A549 (cell line): ENCODE data around the gene PHF2. TPM values are rescaled to one million over a fixed set of nuclear protein-coding genes. Genes with fewer than 3 reads are reported as not detected.
A peak's percentile ranks its signal among the peaks of the same experiment; 100 is the strongest.

Experiments used
- ATAC-seq, 2 experiments: fragments of 200-7000 bp in 1 of 2; fragments of >200 bp in 1 of 2; cut with Nextera tagmentation in 1 of 2; cut with Tn5 transposase in 1 of 2; 3 replicates each; pipeline versions ENCODE4 v1.8.0 to v1.9.1; 2018 to 2020; ENCODE audit warnings: mild to moderate bottlenecking in 1 of 2, moderate library complexity in 1 of 2
- CTCF ChIA-PET: fragments of 300-600 bp; sonication (Branson Sonifier 250); formaldehyde crosslinking; extraction: SDS; loops from one replicate; lab custom pipeline; 2021; ENCODE audit warnings: antibody characterized with exemption, inconsistent platforms; lab: Yijun Ruan, JAX
- POLR2A ChIA-PET: fragments of 350-600 bp; formaldehyde crosslinking; extraction: SDS; loops from one replicate; lab custom pipeline; 2021; ENCODE audit warnings: antibody characterized with exemption, inconsistent platforms; lab: Yijun Ruan, JAX
- DNase-seq, 2 experiments: peaks; one replicate each; pipeline versions ENCODE4 v3.0.0 to v3.0.0-alpha.2; 2011 to 2016; ENCODE audit warnings: low read depth in 1 of 2, low spot score in 1 of 2
- FAIRE-seq: peaks from 2 replicates; lab custom pipeline; 2011; peaks lifted over from hg19 to GRCh38; lab: Jason Lieb, UNC
- H3K27ac ChIP-seq, 2 experiments: fragments of >200 bp; sonication (Bioruptor Twin); formaldehyde crosslinking; 3 replicates each; pipeline ENCODE4 v1.5.1; 2016 to 2017
- H3K4me1 ChIP-seq: fragments of >200 bp; sonication (Bioruptor Twin); formaldehyde crosslinking; 3 replicates; pipeline ENCODE4 v1.6.1; 2016
- H3K4me2 ChIP-seq: fragments of >200 bp; sonication (Bioruptor Twin); formaldehyde crosslinking; 3 replicates; pipeline ENCODE4 v1.6.1; 2016
- H3K4me3 ChIP-seq: fragments of >200 bp; sonication (Bioruptor Twin); formaldehyde crosslinking; 3 replicates; pipeline ENCODE4 v1.5.1; 2016
- H3K9me3 ChIP-seq: fragments of >200 bp; sonication (Bioruptor Twin); formaldehyde crosslinking; 3 replicates; pipeline ENCODE4 v1.6.1; 2016
- BCL3 ChIP-seq: fragments of >200 bp; sonication (Bioruptor Twin); formaldehyde crosslinking; IDR thresholded peaks from 3 replicates; pipeline ENCODE4 v1.6.1; 2016
- CBX8 ChIP-seq: fragments of 200-600 bp; sonication (generic); IDR thresholded peaks from 2 replicates; pipeline ENCODE4 v1.6.1; 2016
- CEBPB ChIP-seq, 2 experiments: fragments of >200 bp in 1 of 2; sonication (Bioruptor Twin) in 1 of 2; formaldehyde crosslinking in 1 of 2; IDR thresholded peaks; 2 replicates each; pipeline ENCODE4 v1.6.1; 2012 to 2016
- CHD2 ChIP-seq: fragments of 150-350 bp; IDR thresholded peaks from 2 replicates; pipeline ENCODE4 v1.6.1; 2014; ENCODE audit warnings: low read length; ENCODE audit not compliant: partially characterized antibody
- GATA3 ChIP-seq: IDR thresholded peaks from 2 replicates; pipeline ENCODE4 v1.6.1; 2012; ENCODE audit warnings: borderline replicate concordance
- JUNB ChIP-seq: fragments of >200 bp; sonication (Bioruptor Twin); formaldehyde crosslinking; IDR thresholded peaks from 2 replicates; pipeline ENCODE4 v1.6.1; 2016
- MAFK ChIP-seq: fragments of 450-650 bp; IDR thresholded peaks from 2 replicates; pipeline ENCODE4 v1.6.1; 2014; ENCODE audit not compliant: partially characterized antibody
- NR3C1 ChIP-seq: fragments of >200 bp; sonication (Bioruptor Twin); formaldehyde crosslinking; IDR thresholded peaks from 3 replicates; pipeline ENCODE4 v1.6.1; 2017
- PHF8 ChIP-seq: fragments of 200-600 bp; sonication (generic); IDR thresholded peaks from 2 replicates; pipeline ENCODE4 v1.6.1; 2016; ENCODE audit warnings: low read depth, mild to moderate bottlenecking, antibody characterized with exemption, moderate library complexity, borderline replicate concordance
- RAD21 ChIP-seq, 2 experiments: fragments of >200 bp in 1 of 2; sonication (Bioruptor Twin) in 1 of 2; formaldehyde crosslinking in 1 of 2; IDR thresholded peaks in 1 of 2; conservative IDR thresholded peaks in 1 of 2; 2 replicates in 1 of 2; 3 replicates in 1 of 2; pipeline ENCODE4 v1.6.1; 2012 to 2018; ENCODE audit warnings: inconsistent platforms in 1 of 2
- RARB ChIP-seq: fragments of 250-450 bp; sonication (Bioruptor Pico); IDR thresholded peaks from 2 replicates; pipeline ENCODE4 v1.8.0; 2021; ENCODE audit warnings: mild to moderate bottlenecking, moderate library complexity
- RCOR1 ChIP-seq: fragments of 150-350 bp; IDR thresholded peaks from 2 replicates; pipeline ENCODE4 v1.6.1; 2014; ENCODE audit warnings: antibody characterized with exemption, low read length, low read depth
- RFX5 ChIP-seq: fragments of 450-650 bp; IDR thresholded peaks from 2 replicates; pipeline ENCODE4 v1.7.1; 2014; ENCODE audit warnings: antibody characterized with exemption, mild to moderate bottlenecking, moderate library complexity
- RNF2 ChIP-seq: fragments of 200-600 bp; sonication (generic); IDR thresholded peaks from 2 replicates; pipeline ENCODE4 v1.6.1; 2016; ENCODE audit warnings: low read depth, mild to moderate bottlenecking, antibody characterized with exemption, moderate library complexity, borderline replicate concordance
- WGBS: methylation state at CpG from one replicate; pipeline ENCODE4 v1.1.6; 2017; ENCODE audit errors: missing lambda C conversion rate; 5-methylcytosine and 5-hydroxymethylcytosine counted together
- polyA plus RNA-seq, 4 experiments: library from polyadenylated mRNA; depleted of rRNA in 3 of 4; stranded (reverse); fragments of >200 nt; fragmentation: RNase III in 1 of 4; extraction: RNeasy Plus Mini Kit Qiagen cat#74134 plus additional on column Dnase treatment in 1 of 4; gene quantifications; 2 replicates in 3 of 4; 3 replicates in 1 of 4; pipeline ENCODE4 v1.2.3, GENCODE V29; 2011 to 2017
- TF ChIP-seq, protein P1 (sequence below): fragments of 150-350 bp; IDR thresholded peaks from 2 replicates; pipeline ENCODE4 v1.6.1; 2014; ENCODE audit warnings: low read depth, mild to moderate bottlenecking, low read length
- TF ChIP-seq, protein P2 (sequence below): IDR thresholded peaks from 2 replicates; pipeline ENCODE4 v1.6.1; 2012
- TF ChIP-seq, protein P3 (sequence below): fragments of >200 bp; sonication (Bioruptor Twin); formaldehyde crosslinking; IDR thresholded peaks from 3 replicates; pipeline ENCODE4 v1.5.1; 2016
- TF ChIP-seq, protein P4 (sequence below): IDR thresholded peaks from 2 replicates; pipeline ENCODE4 v1.6.1; 2012

PHF2 gene
- polyA plus RNA-seq, 2 of the 4 experiments (the other 2 are of a cell fraction) = 9.6 to 12.2 TPM

- DNase-seq (no peak), FAIRE-seq (no peak), ATAC-seq (peak; percentile 7 to 23; a peak in 2 of 6 replicates)
- no peak overlapping the region for H3K27ac ChIP-seq
- WGBS = 91% methylated on average over 7 of the region's 7 CpGs
- H3K4me1 ChIP-seq = no peaks in the 10 kb centered on the region
- no peak overlapping the region for H3K4me3 ChIP-seq
- CTCF ChIA-PET = interaction anchor here (2.5 kb wide), 1 partner anchor 21 kb away, joined by 9 read pairs; no protein-coding TSS in a partner anchor
- TF ChIP-seq, protein P1, sequence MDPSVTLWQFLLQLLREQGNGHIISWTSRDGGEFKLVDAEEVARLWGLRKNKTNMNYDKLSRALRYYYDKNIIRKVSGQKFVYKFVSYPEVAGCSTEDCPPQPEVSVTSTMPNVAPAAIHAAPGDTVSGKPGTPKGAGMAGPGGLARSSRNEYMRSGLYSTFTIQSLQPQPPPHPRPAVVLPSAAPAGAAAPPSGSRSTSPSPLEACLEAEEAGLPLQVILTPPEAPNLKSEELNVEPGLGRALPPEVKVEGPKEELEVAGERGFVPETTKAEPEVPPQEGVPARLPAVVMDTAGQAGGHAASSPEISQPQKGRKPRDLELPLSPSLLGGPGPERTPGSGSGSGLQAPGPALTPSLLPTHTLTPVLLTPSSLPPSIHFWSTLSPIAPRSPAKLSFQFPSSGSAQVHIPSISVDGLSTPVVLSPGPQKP = no peak
- no peak for TF ChIP-seq BCL3
- TF ChIP-seq PHF8 = no peak
- TF ChIP-seq, protein P2, sequence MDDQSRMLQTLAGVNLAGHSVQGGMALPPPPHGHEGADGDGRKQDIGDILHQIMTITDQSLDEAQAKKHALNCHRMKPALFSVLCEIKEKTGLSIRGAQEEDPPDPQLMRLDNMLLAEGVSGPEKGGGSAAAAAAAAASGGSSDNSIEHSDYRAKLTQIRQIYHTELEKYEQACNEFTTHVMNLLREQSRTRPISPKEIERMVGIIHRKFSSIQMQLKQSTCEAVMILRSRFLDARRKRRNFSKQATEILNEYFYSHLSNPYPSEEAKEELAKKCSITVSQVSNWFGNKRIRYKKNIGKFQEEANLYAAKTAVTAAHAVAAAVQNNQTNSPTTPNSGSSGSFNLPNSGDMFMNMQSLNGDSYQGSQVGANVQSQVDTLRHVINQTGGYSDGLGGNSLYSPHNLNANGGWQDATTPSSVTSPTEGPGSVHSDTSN = no peak
- TF ChIP-seq RARB (CRISPR knock-in tag) = no peak
- no peak for TF ChIP-seq RAD21 (conservative IDR thresholded peaks at IDR 0.05 in 1 of 2, IDR thresholded peaks at IDR 0.05 in 1 of 2)
- no peak for TF ChIP-seq RCOR1
- POLR2A ChIA-PET = no interaction called here
- H3K4me2 ChIP-seq = no peak overlapping the region
- peaks cover 17% of the 10 kb centered on the region for H3K9me3 ChIP-seq
These were observed 10.9 kb downstream of the PHF2 start for GRCh38 chr9:93587284-93587650.

GRCh38 chr9:93587651-93588347, 11.4 kb downstream of the PHF2 start:
- no peak for DNase-seq
- peaks cover 17% of the 10 kb centered on the region for H3K9me3 ChIP-seq
- peak; percentile 42 to 69; a peak in 3 of 6 replicates for ATAC-seq
- POLR2A ChIA-PET = no interaction called here
- CTCF ChIA-PET = interaction anchor here (2.5 kb wide), 1 partner anchor 21 kb away, joined by 9 read pairs; no protein-coding TSS in a partner anchor
- no peak overlapping the region for H3K4me3 ChIP-seq
- no peak for TF ChIP-seq CBX8
- TF ChIP-seq, protein P1 = no peak
- no peak for TF ChIP-seq RFX5
- no peak for TF ChIP-seq CHD2
- TF ChIP-seq MAFK = no peak
- TF ChIP-seq RAD21 (conservative IDR thresholded peaks at IDR 0.05 in 1 of 2, IDR thresholded peaks at IDR 0.05 in 1 of 2) = no peak
- TF ChIP-seq JUNB = no peak
- TF ChIP-seq, protein P3, sequence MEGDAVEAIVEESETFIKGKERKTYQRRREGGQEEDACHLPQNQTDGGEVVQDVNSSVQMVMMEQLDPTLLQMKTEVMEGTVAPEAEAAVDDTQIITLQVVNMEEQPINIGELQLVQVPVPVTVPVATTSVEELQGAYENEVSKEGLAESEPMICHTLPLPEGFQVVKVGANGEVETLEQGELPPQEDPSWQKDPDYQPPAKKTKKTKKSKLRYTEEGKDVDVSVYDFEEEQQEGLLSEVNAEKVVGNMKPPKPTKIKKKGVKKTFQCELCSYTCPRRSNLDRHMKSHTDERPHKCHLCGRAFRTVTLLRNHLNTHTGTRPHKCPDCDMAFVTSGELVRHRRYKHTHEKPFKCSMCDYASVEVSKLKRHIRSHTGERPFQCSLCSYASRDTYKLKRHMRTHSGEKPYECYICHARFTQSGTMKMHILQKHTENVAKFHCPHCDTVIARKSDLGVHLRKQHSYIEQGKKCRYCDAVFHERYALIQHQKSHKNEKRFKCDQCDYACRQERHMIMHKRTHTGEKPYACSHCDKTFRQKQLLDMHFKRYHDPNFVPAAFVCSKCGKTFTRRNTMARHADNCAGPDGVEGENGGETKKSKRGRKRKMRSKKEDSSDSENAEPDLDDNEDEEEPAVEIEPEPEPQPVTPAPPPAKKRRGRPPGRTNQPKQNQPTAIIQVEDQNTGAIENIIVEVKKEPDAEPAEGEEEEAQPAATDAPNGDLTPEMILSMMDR = no peak
- TF ChIP-seq GATA3 = no peak
- TF ChIP-seq, protein P4, sequence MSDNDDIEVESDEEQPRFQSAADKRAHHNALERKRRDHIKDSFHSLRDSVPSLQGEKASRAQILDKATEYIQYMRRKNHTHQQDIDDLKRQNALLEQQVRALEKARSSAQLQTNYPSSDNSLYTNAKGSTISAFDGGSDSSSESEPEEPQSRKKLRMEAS = no peak
- TF ChIP-seq NR3C1 = no peak
- TF ChIP-seq RNF2 = no peak
- TF ChIP-seq RARB (CRISPR knock-in tag) = no peak
- no peak for TF ChIP-seq CEBPB (IDR thresholded peaks at IDR 0.05)
- no peaks in the 10 kb centered on the region for H3K4me1 ChIP-seq
- no peak overlapping the region for H3K27ac ChIP-seq
- FAIRE-seq = no peak
- H3K4me2 ChIP-seq = no peak overlapping the region
- 95% methylated on average over 8 of the region's 11 CpGs for WGBS
